ENCODE data around the gene ALKBH8. TPM values are rescaled to one million over a fixed set of nuclear protein-coding genes. Genes with fewer than 3 reads are reported as not detected.

The ALKBH8 gene
- total RNA-seq, 2 donors from 2014 or later, result 7.1 to 7.2 TPM

DNA sequence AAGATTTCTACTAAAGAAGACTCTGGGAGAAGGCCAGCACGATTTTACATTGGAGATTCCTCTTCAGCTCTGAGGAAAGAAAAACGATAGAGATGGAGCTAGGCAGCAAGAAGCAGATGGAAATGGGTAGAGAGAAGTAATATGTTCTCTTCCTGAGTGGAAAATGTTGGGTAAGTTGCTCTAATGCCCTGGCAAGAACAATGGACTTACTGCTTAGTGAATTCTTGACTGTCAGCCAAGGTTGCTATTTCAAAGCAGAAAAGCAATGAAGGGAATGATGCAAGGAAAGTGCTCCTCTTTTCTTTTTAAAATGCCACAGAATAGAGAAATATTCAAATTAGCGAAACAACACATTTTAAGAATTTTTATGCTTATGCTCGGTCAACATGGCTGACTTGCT lies 69.5 kb downstream of the ALKBH8 start:
- no peak overlapping the region for H3K4me3 ChIP-seq
- no peaks in the 10 kb centered on the region for H3K36me3 ChIP-seq
- no peak overlapping the region for H3K27ac ChIP-seq
- WGBS, result 67% methylated on average over 4 of the region's 4 CpGs
- no peaks in the 10 kb centered on the region for H3K27me3 ChIP-seq (replicated peaks; ENCODE audit: insufficient read depth)
- no peaks in the 10 kb centered on the region for H3K4me1 ChIP-seq (replicated peaks)
- intact Hi-C loops (cut with DNase I), result no loop called here
- no peak for DNase-seq (ENCODE audit: low spot score)
- TF ChIP-seq, protein P1, sequence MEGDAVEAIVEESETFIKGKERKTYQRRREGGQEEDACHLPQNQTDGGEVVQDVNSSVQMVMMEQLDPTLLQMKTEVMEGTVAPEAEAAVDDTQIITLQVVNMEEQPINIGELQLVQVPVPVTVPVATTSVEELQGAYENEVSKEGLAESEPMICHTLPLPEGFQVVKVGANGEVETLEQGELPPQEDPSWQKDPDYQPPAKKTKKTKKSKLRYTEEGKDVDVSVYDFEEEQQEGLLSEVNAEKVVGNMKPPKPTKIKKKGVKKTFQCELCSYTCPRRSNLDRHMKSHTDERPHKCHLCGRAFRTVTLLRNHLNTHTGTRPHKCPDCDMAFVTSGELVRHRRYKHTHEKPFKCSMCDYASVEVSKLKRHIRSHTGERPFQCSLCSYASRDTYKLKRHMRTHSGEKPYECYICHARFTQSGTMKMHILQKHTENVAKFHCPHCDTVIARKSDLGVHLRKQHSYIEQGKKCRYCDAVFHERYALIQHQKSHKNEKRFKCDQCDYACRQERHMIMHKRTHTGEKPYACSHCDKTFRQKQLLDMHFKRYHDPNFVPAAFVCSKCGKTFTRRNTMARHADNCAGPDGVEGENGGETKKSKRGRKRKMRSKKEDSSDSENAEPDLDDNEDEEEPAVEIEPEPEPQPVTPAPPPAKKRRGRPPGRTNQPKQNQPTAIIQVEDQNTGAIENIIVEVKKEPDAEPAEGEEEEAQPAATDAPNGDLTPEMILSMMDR (IDR thresholded peaks at IDR 0.05), result no peak
- no peak for TF ChIP-seq POLR2A (IDR thresholded peaks at IDR 0.05)
- no peak for TF ChIP-seq POLR2AphosphoS5 (IDR thresholded peaks at IDR 0.05)
- no peaks in the 10 kb centered on the region for H3K9me3 ChIP-seq

DNA sequence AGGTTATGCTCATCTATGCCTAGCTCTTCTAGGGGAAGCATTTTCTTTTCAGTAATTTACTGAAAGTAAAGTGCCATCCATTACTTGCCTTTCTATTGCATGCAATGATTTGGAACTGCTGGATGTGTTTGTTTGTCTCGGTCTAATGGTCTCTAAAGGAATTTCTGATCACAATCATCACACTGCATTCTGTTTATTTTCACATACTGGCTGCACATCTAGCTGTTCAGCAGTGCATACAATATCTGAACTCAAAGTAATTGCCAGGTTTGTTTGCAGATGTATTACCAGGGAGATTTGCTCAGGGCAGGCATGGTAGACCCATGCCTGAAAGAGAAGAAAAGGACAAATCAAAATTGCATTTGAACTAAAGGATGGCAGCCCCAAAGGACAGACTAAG lies 71.5 kb downstream of the ALKBH8 start:
- intact Hi-C loops (cut with DNase I), result no loop called here
- no peak overlapping the region for H3K4me3 ChIP-seq
- WGBS, result 34% methylated on average over 1 of the region's 1 CpG
- H3K27me3 ChIP-seq (replicated peaks; ENCODE audit: insufficient read depth), result no peaks in the 10 kb centered on the region
- H3K27ac ChIP-seq, result no peak overlapping the region
- no peaks in the 10 kb centered on the region for H3K36me3 ChIP-seq
- no peak for DNase-seq (ENCODE audit: low spot score)
- no peak for TF ChIP-seq POLR2AphosphoS5 (IDR thresholded peaks at IDR 0.05)
- no peak for TF ChIP-seq POLR2A (IDR thresholded peaks at IDR 0.05)
- H3K4me1 ChIP-seq (replicated peaks), result no peaks in the 10 kb centered on the region
- no peaks in the 10 kb centered on the region for H3K9me3 ChIP-seq

DNA sequence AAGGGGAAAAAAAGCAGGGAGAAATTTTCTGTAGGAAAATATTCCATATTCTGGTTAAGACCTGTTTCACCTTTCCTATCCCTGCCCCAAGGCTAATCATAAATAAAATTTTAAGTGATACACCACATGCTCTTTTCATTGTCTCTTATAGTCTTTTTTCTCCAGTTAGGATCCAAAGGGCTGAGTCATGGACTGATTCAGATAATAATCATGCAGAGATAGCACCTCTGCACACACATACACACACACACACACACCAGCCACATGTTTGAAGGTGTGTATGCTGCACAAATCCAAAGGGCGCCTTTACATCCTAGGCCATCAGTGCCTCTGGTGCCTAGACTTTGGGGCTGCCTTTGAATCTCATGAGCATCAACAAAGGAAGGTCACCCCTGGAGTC lies 72.4 kb downstream of the ALKBH8 start:
- Histone ChIP-seq H3K27me3 (replicated peaks; ENCODE audit: insufficient read depth) (no peaks in the 10 kb centered on the region), H3K27ac (no peak overlapping the region), H3K36me3 (no peaks in the 10 kb centered on the region), H3K4me1 (replicated peaks) (no peaks in the 10 kb centered on the region), H3K4me3 (no peak overlapping the region), H3K9me3 (no peaks in the 10 kb centered on the region)
- no peak for DNase-seq (ENCODE audit: low spot score)
- WGBS, result 94% methylated on average over 1 of the region's 1 CpG
- intact Hi-C loops (cut with DNase I), result no loop called here
- TF ChIP-seq, protein P1 (IDR thresholded peaks at IDR 0.05), result no peak
- TF ChIP-seq POLR2AphosphoS5 (IDR thresholded peaks at IDR 0.05) (no peak), POLR2A (IDR thresholded peaks at IDR 0.05) (no peak)

DNA sequence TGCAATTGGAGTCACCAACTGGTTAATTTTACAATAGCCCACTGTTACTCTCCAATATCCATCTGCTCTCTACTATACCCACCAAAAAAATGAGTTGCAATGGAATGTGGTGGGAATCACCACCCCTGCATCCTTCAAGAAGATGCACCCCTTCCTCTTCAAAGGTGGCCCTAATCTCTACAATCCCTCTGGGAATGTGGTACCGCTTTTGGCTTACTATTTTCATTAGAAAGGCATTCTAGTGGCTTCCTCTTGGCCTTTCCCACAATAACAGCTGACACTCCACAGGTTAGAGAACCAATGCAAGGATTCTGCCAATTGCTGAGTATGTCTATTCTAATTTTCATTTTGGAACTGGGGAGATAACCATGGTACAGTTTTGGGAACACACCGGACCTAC lies 74.7 kb downstream of the ALKBH8 start:
- TF ChIP-seq POLR2A (IDR thresholded peaks at IDR 0.05), result no peak
- TF ChIP-seq, protein P1 (IDR thresholded peaks at IDR 0.05), result no peak
- no peak for TF ChIP-seq POLR2AphosphoS5 (IDR thresholded peaks at IDR 0.05)
- Histone ChIP-seq H3K4me1 (replicated peaks) (no peaks in the 10 kb centered on the region), H3K4me3 (no peak overlapping the region), H3K27me3 (replicated peaks; ENCODE audit: insufficient read depth) (no peaks in the 10 kb centered on the region), H3K27ac (no peak overlapping the region), H3K36me3 (no peaks in the 10 kb centered on the region), H3K9me3 (no peaks in the 10 kb centered on the region)
- no peak for DNase-seq (ENCODE audit: low spot score)
- intact Hi-C loops (cut with DNase I), result no loop called here
- 95% methylated on average over 2 of the region's 2 CpGs for WGBS

DNA sequence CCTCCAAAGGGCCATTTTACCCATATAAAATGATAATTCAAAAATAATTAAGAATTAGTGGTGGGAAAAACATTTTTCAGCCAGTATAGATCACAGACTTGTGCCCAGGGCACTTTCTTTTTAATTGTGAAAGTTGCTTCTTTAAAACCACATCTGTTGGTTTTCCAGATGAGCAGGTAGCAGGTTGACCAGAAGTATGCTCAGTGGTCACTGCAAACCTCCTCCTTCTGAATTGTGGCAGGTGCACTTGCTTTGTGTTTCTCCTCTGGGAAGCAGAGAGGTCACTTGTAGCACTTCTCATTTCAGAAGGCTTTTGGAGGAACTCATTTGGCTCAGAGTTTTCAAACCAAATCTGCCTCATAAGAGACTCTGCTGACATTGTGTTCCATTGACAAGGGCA lies 83.3 kb downstream of the ALKBH8 start:
- Histone ChIP-seq H3K9me3 (no peaks in the 10 kb centered on the region), H3K27me3 (replicated peaks; ENCODE audit: insufficient read depth) (no peaks in the 10 kb centered on the region), H3K4me1 (replicated peaks) (no peaks in the 10 kb centered on the region), H3K36me3 (no peaks in the 10 kb centered on the region), H3K27ac (no peak overlapping the region), H3K4me3 (no peak overlapping the region)
- DNase-seq (ENCODE audit: low spot score), result no peak
- intact Hi-C loops (cut with DNase I), result no loop called here
- TF ChIP-seq POLR2A (IDR thresholded peaks at IDR 0.05) (no peak), POLR2AphosphoS5 (IDR thresholded peaks at IDR 0.05) (no peak)
- TF ChIP-seq, protein P1 (IDR thresholded peaks at IDR 0.05), result no peak
